GM10266 (cell line): ENCODE measurements around the gene KLHL2.

ENCODE experiments used
- DNase-seq: peaks from one replicate; pipeline ENCODE4 v3.0.0; 2012; ENCODE audit errors: extremely low spot score
- CTCF ChIP-seq: IDR thresholded peaks from 2 replicates; pipeline ENCODE4 v1.5.1; 2012; ENCODE audit warnings: mild to moderate bottlenecking, low read depth; ENCODE audit not compliant: control insufficient read depth, insufficient read depth; ENCODE audit errors: missing control alignments

The KLHL2 gene

GRCh38 chr4:165297626-165298025, 90.3 kb downstream of the KLHL2 start:
- no peak for TF ChIP-seq CTCF
- DNase-seq = no peak

- no peak for DNase-seq
- TF ChIP-seq CTCF = no peak
Measured at GRCh38 chr4:165299399-165300060, 92.2 kb downstream of the KLHL2 start.

GRCh38 chr4:165301833-165302232, 94.5 kb downstream of the KLHL2 start:
- peak; percentile 38 for DNase-seq
- TF ChIP-seq CTCF = no peak

- no peak for DNase-seq
- no peak for TF ChIP-seq CTCF
Measured at GRCh38 chr4:165302658-165303057, 95.3 kb downstream of the KLHL2 start.

GRCh38 chr4:165308166-165308565, 100.8 kb downstream of the KLHL2 start:
- no peak for DNase-seq
- no peak for TF ChIP-seq CTCF

- DNase-seq = no peak
- no peak for TF ChIP-seq CTCF
Measured at GRCh38 chr4:165308606-165309005, 101.2 kb downstream of the KLHL2 start.

GRCh38 chr4:165309456-165309855, 102.1 kb downstream of the KLHL2 start:
- TF ChIP-seq CTCF = no peak
- DNase-seq = no peak
